Hepatocyte (in vitro differentiated cells): ENCODE measurements around the gene GRID1. TPM values are rescaled to one million over a fixed set of nuclear protein-coding genes. Genes with fewer than 3 reads are reported as not detected.

Source experiments
- DNase-seq: peaks from one replicate; pipeline ENCODE4 v3.0.0-alpha.2; 2016; ENCODE audit warnings: low spot score
- H2AFZ ChIP-seq: fragments of 200-600 bp; sonication (generic); 2 replicates; pipeline ENCODE4 v1.6.0; 2016; ENCODE audit warnings: antibody characterized with exemption, mild to moderate bottlenecking
- H3K27ac ChIP-seq: fragments of 200-600 bp; sonication (generic); 2 replicates; pipeline ENCODE4 v1.5.1; 2016; ENCODE audit warnings: mild to moderate bottlenecking
- H3K27me3 ChIP-seq: fragments of 200-600 bp; sonication (generic); 2 replicates; pipeline ENCODE4 v1.6.1; 2016
- H3K36me3 ChIP-seq: fragments of 200-600 bp; sonication (generic); replicated peaks from 2 replicates; pipeline ENCODE4 v1.5.1; 2016; ENCODE audit warnings: low read depth; ENCODE audit not compliant: insufficient read depth
- H3K4me1 ChIP-seq: fragments of 200-600 bp; sonication (generic); 2 replicates; pipeline ENCODE4 v1.5.1; 2016; ENCODE audit warnings: mild to moderate bottlenecking, moderate library complexity; ENCODE audit not compliant: insufficient read depth
- H3K4me2 ChIP-seq: fragments of 200-600 bp; sonication (generic); 2 replicates; pipeline ENCODE4 v1.6.0; 2016
- H3K4me3 ChIP-seq: fragments of 200-600 bp; sonication (generic); 2 replicates; pipeline ENCODE4 v1.5.1; 2016; ENCODE audit warnings: mild to moderate bottlenecking
- H3K79me2 ChIP-seq: fragments of 200-600 bp; sonication (generic); 2 replicates; pipeline ENCODE4 v1.6.0; 2017; ENCODE audit warnings: mild to moderate bottlenecking
- H3K9me2 ChIP-seq: fragments of 200-600 bp; sonication (generic); replicated peaks from 2 replicates; pipeline ENCODE4 v1.6.0; 2017; ENCODE audit warnings: mild to moderate bottlenecking; ENCODE audit not compliant: insufficient read depth
- H3K9me3 ChIP-seq: fragments of 200-600 bp; sonication (generic); 2 replicates; pipeline ENCODE4 v1.5.1; 2016; ENCODE audit warnings: low read depth, mild to moderate bottlenecking
- H4K20me1 ChIP-seq: fragments of 200-600 bp; sonication (generic); 2 replicates; pipeline ENCODE4 v1.6.0; 2016; ENCODE audit warnings: mild to moderate bottlenecking; ENCODE audit not compliant: insufficient read depth, poor library complexity, severe bottlenecking
- CTCF ChIP-seq: fragments of 200-600 bp; sonication (generic); IDR thresholded peaks from 2 replicates; pipeline ENCODE4 v1.5.1; 2016; ENCODE audit warnings: antibody characterized with exemption, mild to moderate bottlenecking; ENCODE audit not compliant: poor library complexity
- EZH2 ChIP-seq: fragments of 200-600 bp; sonication (generic); IDR thresholded peaks from 2 replicates; pipeline ENCODE4 v1.6.1; 2016; ENCODE audit warnings: antibody characterized with exemption, mild to moderate bottlenecking, borderline replicate concordance
- EZH2phosphoT487 ChIP-seq: fragments of 200-600 bp; sonication (generic); IDR thresholded peaks from one replicate; pipeline ENCODE4 v1.6.1; 2018; ENCODE audit warnings: antibody characterized with exemption, mild to moderate bottlenecking, low read depth, moderate library complexity; ENCODE audit not compliant: unreplicated experiment, severe bottlenecking
- whole genome bisulfite sequencing: methylation state at CpG from one replicate; pipeline ENCODE4 v1.1.6; 2016; ENCODE audit warnings: low lambda C conversion rate; ENCODE audit errors: missing lambda C conversion rate; 5-methylcytosine and 5-hydroxymethylcytosine counted together
- polyA plus RNA-seq: library from polyadenylated mRNA; unstranded; fragments of >200 nt; fragmentation: Nextera tagmentation; extraction: Ambion mirVana; gene quantifications from 2 replicates; pipeline ENCODE4 v1.2.1, GENCODE V29; 2016
- total RNA-seq: library from RNA; depleted of rRNA; stranded (reverse); fragments of >200 nt; gene quantifications from 2 replicates; pipeline ENCODE4 v1.2.3, GENCODE V29; 2014

GRID1 gene
- total and polyA plus RNA-seq, 2 experiments from 2014 or later = 0.07 to 0.37 TPM

GRCh38 chr10:85623342-85623741 lies 743.3 kb downstream of the GRID1 start:
- WGBS = 91% methylated on average over 2 of the region's 2 CpGs
- Histone ChIP-seq H2AFZ (no peak overlapping the region), H3K9me3 (no peaks in the 10 kb centered on the region), H3K27me3 (no peaks in the 10 kb centered on the region), H4K20me1 (no peaks in the 10 kb centered on the region), H3K36me3 (no peaks in the 10 kb centered on the region), H3K27ac (no peak overlapping the region), H3K9me2 (no peaks in the 10 kb centered on the region), H3K79me2 (no peaks in the 10 kb centered on the region), H3K4me1 (peaks cover 9% of the 10 kb centered on the region), H3K4me3 (no peak overlapping the region), H3K4me2 (no peak overlapping the region)
- no peak for DNase-seq
- TF ChIP-seq CTCF (no peak), EZH2 (no peak), EZH2phosphoT487 (no peak)

- no peaks in the 10 kb centered on the region for H3K9me3 ChIP-seq
- DNase-seq = no peak
- H3K4me1 ChIP-seq = peaks cover 9% of the 10 kb centered on the region
- H2AFZ ChIP-seq = no peak overlapping the region
- H4K20me1 ChIP-seq = no peaks in the 10 kb centered on the region
- no peaks in the 10 kb centered on the region for H3K9me2 ChIP-seq
- no peaks in the 10 kb centered on the region for H3K36me3 ChIP-seq
- H3K4me2 ChIP-seq = no peak overlapping the region
- H3K79me2 ChIP-seq = no peaks in the 10 kb centered on the region
- H3K27ac ChIP-seq = peak overlapping the region; percentile 64
- TF ChIP-seq CTCF = no peak
- TF ChIP-seq EZH2 = no peak
- TF ChIP-seq EZH2phosphoT487 = no peak
- WGBS = 94% methylated on average over 3 of the region's 3 CpGs
- H3K27me3 ChIP-seq = no peaks in the 10 kb centered on the region
- H3K4me3 ChIP-seq = no peak overlapping the region
Observed at GRCh38 chr10:85622425-85622824, 744.2 kb downstream of the GRID1 start.

- Histone ChIP-seq H3K9me3 (no peaks in the 10 kb centered on the region), H2AFZ (no peak overlapping the region), H3K27ac (peak overlapping the region; percentile 68), H3K4me2 (no peak overlapping the region), H3K9me2 (no peaks in the 10 kb centered on the region), H3K79me2 (no peaks in the 10 kb centered on the region), H3K4me3 (no peak overlapping the region), H3K36me3 (no peaks in the 10 kb centered on the region), H4K20me1 (no peaks in the 10 kb centered on the region), H3K27me3 (no peaks in the 10 kb centered on the region), H3K4me1 (peaks cover 9% of the 10 kb centered on the region)
- TF ChIP-seq EZH2 = no peak
- no peak for TF ChIP-seq CTCF
- no peak for TF ChIP-seq EZH2phosphoT487
- peak; percentile 51 for DNase-seq
- 65% methylated on average over 2 of the region's 2 CpGs for WGBS
Observed at GRCh38 chr10:85621562-85621961, 745.0 kb downstream of the GRID1 start.

GRCh38 chr10:85620807-85621206 lies 745.8 kb downstream of the GRID1 start:
- H3K27ac ChIP-seq = peak overlapping the region; percentile 68

More at GRCh38 chr10:85620807-85621206, 745.8 kb downstream of the GRID1 start:
- Histone ChIP-seq H3K4me3 (no peak overlapping the region), H2AFZ (no peak overlapping the region), H3K4me2 (no peak overlapping the region), H3K36me3 (no peaks in the 10 kb centered on the region), H3K27me3 (no peaks in the 10 kb centered on the region), H3K4me1 (peaks cover 9% of the 10 kb centered on the region), H4K20me1 (no peaks in the 10 kb centered on the region), H3K79me2 (no peaks in the 10 kb centered on the region), H3K9me2 (no peaks in the 10 kb centered on the region), H3K9me3 (no peaks in the 10 kb centered on the region)
- DNase-seq = no peak
- 86% methylated on average over 3 of the region's 3 CpGs for WGBS
- no peak for TF ChIP-seq EZH2phosphoT487
- no peak for TF ChIP-seq CTCF
- TF ChIP-seq EZH2 = no peak
